HEK293T (cell line): Measurements from ENCODE around the gene SPECC1L.

ENCODE experiments used
- HDGF ChIP-seq: fragments of 450-650 bp; IDR thresholded peaks from 2 replicates; pipeline ENCODE4 v1.6.1; 2017; ENCODE audit warnings: antibody characterized with exemption, borderline replicate concordance
- NFRKB ChIP-seq: fragments of 450-650 bp; IDR thresholded peaks from 2 replicates; pipeline ENCODE4 v1.6.1; 2016; ENCODE audit warnings: mild to moderate bottlenecking, moderate library complexity
- TARDBP ChIP-seq: fragments of 450-650 bp; IDR thresholded peaks from 2 replicates; pipeline ENCODE4 v1.6.1; 2016
- ZNF384 ChIP-seq: fragments of 450-650 bp; IDR thresholded peaks from 2 replicates; pipeline ENCODE4 v1.6.1; 2016

- TF ChIP-seq HDGF (no peak), NFRKB (no peak), TARDBP (no peak), ZNF384 (no peak)
Observed at GRCh38 chr22:24322522-24322921, 51.9 kb downstream of the SPECC1L start.
